GM10266 (cell line): Measurements from ENCODE around the gene C1R.
"Not testable (repeated sequence)": the region's sequence is repeated elsewhere in the genome, so short reads cannot be mapped to it uniquely, and the experiment has no call there.

Source experiments
- DNase-seq: peaks from one replicate; pipeline ENCODE4 v3.0.0; 2012; ENCODE audit errors: extremely low spot score
- TF ChIP-seq, protein P1 (sequence below): IDR thresholded peaks from 2 replicates; pipeline ENCODE4 v1.5.1; 2012; ENCODE audit warnings: mild to moderate bottlenecking, low read depth; ENCODE audit not compliant: control insufficient read depth, insufficient read depth; ENCODE audit errors: missing control alignments

The C1R gene

DNA sequence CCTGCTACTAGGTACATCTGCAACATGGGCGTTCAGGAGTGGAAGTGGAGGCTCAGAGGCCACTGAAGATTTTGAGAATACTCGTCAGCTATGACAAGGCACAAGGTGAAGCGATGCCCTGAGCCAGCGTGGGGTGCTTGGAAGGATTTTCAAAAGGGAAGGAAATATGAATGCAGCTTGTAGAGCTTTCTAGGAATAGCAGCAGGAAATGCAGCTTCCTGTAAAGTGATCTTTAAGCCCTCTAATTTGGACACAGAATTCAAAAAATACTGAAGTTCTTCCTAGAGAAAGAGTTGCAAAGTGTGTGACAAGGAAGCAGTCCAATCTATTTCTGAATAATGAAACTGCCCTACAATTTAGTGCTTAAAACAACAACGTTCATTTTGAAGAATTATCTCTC, 44.9 kb downstream of the C1R start:
- no peak for DNase-seq
- TF ChIP-seq, protein P1, sequence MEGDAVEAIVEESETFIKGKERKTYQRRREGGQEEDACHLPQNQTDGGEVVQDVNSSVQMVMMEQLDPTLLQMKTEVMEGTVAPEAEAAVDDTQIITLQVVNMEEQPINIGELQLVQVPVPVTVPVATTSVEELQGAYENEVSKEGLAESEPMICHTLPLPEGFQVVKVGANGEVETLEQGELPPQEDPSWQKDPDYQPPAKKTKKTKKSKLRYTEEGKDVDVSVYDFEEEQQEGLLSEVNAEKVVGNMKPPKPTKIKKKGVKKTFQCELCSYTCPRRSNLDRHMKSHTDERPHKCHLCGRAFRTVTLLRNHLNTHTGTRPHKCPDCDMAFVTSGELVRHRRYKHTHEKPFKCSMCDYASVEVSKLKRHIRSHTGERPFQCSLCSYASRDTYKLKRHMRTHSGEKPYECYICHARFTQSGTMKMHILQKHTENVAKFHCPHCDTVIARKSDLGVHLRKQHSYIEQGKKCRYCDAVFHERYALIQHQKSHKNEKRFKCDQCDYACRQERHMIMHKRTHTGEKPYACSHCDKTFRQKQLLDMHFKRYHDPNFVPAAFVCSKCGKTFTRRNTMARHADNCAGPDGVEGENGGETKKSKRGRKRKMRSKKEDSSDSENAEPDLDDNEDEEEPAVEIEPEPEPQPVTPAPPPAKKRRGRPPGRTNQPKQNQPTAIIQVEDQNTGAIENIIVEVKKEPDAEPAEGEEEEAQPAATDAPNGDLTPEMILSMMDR, result no peak

DNA sequence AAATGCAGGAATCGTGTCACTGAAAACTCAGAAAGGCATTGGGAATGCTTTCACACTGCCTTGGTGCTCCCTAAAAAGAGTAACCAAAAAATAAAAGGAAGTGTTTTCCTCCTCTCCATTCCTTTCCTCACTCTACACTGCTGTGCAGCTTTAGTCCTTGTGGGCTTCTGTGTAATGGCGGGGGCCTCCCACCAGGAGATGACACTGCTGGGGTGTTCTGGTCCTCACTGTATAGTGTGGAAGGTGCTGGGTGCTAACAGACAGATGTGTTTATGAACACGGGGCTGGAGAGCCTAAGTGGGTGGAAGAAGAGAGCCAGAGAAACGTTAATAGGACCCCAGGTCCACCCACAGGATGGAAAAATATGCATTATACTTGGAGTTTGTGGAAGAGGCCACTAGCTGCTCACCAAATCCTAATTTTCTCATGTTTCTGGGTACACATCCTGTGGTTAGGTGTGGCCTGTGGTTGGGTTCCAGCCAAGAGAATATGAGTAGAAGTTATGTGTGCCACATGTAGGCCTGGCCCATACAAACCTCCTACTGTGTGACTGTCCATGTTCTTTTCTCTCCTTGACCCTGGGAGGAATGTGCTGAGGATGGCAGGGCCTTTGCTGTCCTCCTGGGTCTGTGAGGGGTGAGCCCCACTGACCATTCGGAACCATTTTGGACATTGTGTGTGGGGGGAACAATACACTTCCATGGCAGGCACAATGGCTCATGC, 45.7 kb downstream of the C1R start:
- no peak for DNase-seq
- TF ChIP-seq, protein P1, result no peak

DNA sequence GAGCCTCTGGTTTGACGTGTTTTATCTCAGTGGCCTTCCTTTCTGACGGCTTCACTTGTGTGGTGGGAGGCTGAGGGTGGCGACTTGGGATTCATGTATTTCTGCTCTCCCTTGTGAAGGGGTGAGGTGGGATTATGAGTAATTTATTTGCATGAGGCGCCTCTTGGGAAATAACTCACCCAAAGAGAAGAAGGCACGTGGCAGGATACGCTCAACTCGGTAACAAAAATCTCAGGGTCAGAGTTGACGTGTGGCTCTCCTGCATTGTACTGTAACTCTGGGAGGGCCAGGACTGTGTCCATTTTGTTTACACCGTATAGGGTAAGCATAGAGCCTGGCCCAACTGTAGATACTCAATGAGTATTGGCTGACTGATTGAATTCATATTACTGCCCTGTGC, 46.3 kb downstream of the C1R start:
- TF ChIP-seq, protein P1, result no peak
- DNase-seq, result no peak

DNA sequence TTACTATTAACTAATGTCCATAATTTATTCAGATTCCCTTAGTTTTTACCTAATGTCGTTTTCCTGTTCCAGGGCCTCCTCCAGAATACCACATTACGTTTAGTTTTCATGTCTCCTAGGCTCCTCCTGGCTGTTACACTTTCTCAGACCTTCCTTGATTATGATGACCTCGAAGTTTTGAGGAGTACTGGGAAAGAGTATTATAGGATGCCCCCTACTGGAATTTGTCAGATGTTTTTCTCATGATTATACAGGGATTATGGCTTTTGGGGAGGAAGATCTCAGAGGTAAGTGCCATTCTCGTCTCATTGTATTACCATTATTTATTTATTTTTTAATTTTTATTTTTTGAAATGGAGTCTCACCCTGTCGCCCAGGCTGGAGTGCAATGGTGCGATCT, 49.4 kb downstream of the C1R start:
- TF ChIP-seq, protein P1, result peak; percentile 18
- peak; percentile 36 for DNase-seq

DNA sequence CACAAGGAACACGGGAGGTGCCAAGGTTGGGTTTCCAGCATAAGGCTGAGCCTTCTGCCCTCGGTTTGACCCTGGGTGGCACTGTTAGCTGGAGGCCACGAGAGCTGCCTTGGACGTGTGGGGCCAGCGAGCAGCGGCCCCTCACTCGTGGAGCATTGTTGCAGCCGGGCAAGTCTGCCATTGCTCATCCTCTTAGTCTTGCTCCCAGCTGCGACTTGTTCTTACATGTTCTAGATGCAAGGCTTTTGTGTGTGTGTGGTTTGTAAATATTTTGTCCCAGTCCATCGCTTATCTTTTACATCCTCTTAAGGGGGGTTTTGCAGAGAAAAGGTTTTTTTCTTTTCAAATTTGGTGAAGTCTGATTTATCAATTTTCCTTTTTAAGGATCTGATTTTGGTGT, 52.8 kb downstream of the C1R start:
- no peak for DNase-seq
- TF ChIP-seq, protein P1, result no peak

DNA sequence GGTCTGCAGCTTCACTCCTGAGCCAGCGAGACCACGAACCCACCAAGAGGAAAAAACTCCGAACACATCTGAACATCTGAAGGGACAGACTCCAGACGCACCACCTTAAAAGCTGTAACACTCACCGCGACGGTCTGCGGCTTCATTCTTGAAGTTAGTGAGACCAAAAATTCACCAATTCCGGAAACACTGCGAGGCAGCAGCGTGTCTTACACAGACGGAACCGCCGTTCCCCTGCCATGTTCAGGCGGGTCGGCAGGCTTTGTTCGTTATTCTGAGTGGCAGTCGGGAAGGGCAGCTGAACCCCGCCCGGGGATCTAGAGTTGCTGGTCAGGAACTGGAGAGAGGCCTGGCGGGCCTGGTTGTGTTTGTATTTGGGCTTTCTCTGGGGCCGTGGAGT, 53.7 kb downstream of the C1R start:
- TF ChIP-seq, protein P1, result no peak
- no peak for DNase-seq

DNA sequence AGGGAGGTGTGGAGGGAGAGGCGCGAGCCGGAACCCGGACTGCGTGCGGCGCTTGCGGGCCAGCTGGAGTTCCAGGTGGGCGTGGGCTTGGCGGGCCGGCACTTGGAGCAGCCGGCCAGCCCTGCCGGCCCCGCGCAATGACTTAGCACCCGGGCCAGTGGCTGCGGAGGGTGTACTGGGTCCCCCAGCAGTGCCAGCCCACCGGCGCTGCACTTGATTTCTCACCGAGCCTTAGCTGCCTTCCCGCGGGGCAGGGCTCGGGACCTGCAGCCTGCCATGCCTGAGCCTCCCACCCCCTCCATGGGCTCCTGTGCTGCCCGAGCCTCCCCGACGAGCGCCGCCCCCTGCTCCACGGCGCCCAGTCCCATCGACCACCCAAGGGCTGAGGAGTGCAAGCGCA, 54.8 kb downstream of the C1R start:
- DNase-seq, result not testable (repeated sequence)

DNA sequence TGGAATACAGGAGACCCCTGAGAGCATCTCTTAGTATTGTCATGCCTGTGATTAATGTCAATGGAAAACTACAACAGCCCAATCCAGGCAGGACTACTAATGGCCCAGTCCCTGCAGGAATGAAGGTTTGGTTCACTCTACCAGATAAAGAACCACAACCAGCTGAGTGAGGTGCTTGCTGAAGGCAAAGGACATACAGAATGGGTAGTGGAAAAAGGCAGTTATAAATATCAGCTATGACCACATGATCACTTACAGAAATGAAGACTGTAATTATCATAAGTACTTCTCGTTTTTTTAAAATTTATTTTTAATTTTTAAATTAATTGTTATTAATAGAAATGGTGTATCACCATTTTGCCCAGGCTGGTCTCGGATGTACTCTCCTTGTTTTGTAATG, 56.8 kb downstream of the C1R start:
- DNase-seq, result no peak
- TF ChIP-seq, protein P1, result no peak
